ENCODE measurements around the gene HOXC5. TPM values are rescaled to one million over a fixed set of nuclear protein-coding genes. Genes with fewer than 3 reads are reported as not detected.
A peak's percentile ranks its signal among the peaks of the same experiment; 100 is the strongest.

The HOXC5 gene
- polyA plus RNA-seq, 2 of the 4 experiments (the other 2 are of a cell fraction), result 0.41 to 0.98 TPM

DNA sequence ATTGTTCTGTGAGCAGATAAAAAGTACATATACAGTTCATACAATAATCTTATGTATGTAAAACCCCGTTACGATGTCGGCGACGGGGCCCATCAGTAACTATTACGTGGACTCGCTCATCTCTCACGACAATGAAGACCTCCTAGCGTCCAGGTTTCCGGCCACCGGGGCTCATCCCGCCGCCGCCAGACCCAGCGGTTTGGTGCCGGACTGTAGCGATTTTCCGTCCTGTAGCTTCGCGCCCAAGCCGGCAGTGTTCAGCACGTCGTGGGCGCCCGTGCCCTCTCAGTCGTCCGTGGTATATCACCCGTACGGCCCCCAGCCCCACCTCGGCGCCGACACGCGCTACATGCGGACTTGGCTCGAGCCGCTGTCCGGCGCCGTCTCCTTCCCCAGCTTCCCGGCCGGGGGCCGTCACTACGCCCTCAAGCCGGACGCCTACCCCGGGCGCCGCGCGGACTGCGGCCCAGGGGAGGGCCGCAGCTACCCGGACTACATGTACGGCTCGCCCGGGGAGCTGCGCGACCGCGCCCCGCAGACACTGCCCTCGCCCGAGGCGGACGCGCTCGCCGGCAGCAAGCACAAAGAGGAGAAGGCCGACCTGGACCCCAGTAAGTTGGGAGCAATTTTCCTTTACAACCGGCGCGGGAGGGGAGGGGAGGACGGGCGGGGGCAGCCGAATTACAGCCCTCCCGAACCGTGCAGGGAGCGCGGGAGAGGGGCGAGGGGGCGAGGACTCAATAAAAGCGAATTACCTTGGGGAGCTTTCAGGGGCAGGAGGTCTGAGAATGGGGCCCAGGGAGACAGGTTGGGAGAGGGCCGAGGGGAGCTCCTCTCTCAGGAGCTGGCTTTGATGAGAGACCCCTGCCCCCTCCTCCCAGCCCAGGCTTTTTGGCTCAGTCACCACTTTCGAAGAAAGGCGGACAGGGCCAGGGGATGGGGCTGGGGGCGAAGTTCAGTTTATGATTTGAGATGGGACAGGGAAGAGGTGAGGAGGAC, 32.4 kb upstream of the HOXC5 start, which contains the start of gene HOXC9 (continued):
- TF ChIP-seq EP300 (IDR thresholded peaks at IDR 0.05) (no peak), CBX2 (IDR thresholded peaks at IDR 0.05; ENCODE audit: borderline replicate concordance, low read depth) (no peak), HOXB13 (CRISPR knock-in tag; IDR thresholded peaks at IDR 0.05; ENCODE audit: low read depth) (no peak), RARB (CRISPR knock-in tag; IDR thresholded peaks at IDR 0.05) (no peak), TFCP2L1 (CRISPR knock-in tag; IDR thresholded peaks at IDR 0.05) (no peak), CHD2 (IDR thresholded peaks at IDR 0.05; ENCODE audit: low read length, partially characterized antibody) (no peak), NPAS2 (CRISPR knock-in tag; IDR thresholded peaks at IDR 0.05; ENCODE audit: borderline replicate concordance) (no peak), MAFK (IDR thresholded peaks at IDR 0.05; ENCODE audit: partially characterized antibody) (no peak)
- TF ChIP-seq, protein P1, sequence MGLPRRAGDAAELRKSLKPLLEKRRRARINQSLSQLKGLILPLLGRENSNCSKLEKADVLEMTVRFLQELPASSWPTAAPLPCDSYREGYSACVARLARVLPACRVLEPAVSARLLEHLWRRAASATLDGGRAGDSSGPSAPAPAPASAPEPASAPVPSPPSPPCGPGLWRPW (IDR thresholded peaks at IDR 0.05), result no peak
- TF ChIP-seq, protein P2, sequence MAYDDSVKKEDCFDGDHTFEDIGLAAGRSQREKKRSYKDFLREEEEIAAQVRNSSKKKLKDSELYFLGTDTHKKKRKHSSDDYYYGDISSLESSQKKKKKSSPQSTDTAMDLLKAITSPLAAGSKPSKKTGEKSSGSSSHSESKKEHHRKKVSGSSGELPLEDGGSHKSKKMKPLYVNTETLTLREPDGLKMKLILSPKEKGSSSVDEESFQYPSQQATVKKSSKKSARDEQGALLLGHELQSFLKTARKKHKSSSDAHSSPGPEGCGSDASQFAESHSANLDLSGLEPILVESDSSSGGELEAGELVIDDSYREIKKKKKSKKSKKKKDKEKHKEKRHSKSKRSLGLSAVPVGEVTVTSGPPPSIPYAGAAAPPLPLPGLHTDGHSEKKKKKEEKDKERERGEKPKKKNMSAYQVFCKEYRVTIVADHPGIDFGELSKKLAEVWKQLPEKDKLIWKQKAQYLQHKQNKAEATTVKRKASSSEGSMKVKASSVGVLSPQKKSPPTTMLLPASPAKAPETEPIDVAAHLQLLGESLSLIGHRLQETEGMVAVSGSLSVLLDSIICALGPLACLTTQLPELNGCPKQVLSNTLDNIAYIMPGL (CRISPR knock-in tag; IDR thresholded peaks at IDR 0.05; ENCODE audit: borderline replicate concordance), result peak; percentile 63

DNA sequence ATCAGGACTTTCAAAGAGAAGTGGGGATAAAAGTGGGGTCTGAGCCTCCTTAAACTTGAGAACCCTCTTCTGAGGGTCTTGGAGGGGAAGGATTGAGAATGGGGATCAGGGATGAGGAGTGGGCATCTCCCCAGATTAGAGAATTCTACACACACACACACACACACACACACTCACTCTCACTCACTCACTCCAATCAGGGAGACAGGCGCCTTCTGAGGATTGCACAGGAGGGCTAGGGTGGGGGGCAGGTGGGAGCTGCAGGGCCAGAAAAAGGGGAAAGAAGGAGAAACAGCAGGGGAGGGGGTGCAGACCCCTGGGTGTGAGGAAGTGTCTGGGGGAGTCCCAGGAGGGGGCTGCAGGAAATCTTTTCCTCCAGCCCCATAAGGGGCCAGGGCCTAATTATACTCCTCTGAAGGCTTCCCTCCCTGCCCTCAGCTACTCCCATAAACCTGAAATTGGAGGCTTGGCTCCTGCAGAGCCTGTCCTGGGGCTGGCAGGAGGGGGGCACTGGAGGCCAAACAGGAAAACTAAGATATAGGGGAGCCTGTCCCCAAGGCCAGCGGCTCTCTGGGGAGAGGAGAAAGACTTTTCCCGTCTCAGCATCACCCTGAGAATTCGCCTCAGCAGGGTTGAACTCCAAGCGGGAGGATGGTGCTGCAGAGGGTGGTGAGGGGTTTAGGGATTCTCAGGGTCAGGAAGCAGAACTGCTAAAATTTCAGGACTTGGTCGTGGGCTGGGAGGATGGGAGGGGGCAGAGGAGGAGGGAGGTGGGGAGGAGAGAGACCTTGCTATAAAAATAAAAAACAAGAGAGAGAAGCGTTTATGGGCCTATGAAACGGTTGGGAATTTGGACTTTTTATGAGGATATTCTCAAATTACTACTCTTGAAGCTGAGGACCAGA, 31.3 kb upstream of the HOXC5 start:
- no peak for ATAC-seq

More for the DNA sequence above, 31.3 kb upstream of the HOXC5 start:
- peak overlapping the region; percentile 93 to 96; a peak in 5 of 6 replicates for H3K27ac ChIP-seq
- ChIA-PET POLR2A (interaction anchor here (2.2 kb wide), 1 partner anchor 16 kb away, joined by 18 read pairs; no protein-coding TSS in a partner anchor), CTCF (interaction anchor here (0.8 to 28.7 kb wide), 16 partner anchors 10 to 254 kb away, joined by 3 to 1074 read pairs (median 10); partner anchors contain the start of genes HOXC10, HOXC5, HOXC6 and SMUG1)
- no peak for DNase-seq (ENCODE audit: low read depth in 1 of 2, low spot score in 1 of 2)
- TF ChIP-seq HOXA7 (CRISPR knock-in tag; IDR thresholded peaks at IDR 0.05), result no peak
- TF ChIP-seq, protein P3, sequence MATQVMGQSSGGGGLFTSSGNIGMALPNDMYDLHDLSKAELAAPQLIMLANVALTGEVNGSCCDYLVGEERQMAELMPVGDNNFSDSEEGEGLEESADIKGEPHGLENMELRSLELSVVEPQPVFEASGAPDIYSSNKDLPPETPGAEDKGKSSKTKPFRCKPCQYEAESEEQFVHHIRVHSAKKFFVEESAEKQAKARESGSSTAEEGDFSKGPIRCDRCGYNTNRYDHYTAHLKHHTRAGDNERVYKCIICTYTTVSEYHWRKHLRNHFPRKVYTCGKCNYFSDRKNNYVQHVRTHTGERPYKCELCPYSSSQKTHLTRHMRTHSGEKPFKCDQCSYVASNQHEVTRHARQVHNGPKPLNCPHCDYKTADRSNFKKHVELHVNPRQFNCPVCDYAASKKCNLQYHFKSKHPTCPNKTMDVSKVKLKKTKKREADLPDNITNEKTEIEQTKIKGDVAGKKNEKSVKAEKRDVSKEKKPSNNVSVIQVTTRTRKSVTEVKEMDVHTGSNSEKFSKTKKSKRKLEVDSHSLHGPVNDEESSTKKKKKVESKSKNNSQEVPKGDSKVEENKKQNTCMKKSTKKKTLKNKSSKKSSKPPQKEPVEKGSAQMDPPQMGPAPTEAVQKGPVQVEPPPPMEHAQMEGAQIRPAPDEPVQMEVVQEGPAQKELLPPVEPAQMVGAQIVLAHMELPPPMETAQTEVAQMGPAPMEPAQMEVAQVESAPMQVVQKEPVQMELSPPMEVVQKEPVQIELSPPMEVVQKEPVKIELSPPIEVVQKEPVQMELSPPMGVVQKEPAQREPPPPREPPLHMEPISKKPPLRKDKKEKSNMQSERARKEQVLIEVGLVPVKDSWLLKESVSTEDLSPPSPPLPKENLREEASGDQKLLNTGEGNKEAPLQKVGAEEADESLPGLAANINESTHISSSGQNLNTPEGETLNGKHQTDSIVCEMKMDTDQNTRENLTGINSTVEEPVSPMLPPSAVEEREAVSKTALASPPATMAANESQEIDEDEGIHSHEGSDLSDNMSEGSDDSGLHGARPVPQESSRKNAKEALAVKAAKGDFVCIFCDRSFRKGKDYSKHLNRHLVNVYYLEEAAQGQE (IDR thresholded peaks at IDR 0.05), result no peak
- TF ChIP-seq, protein P2 (CRISPR knock-in tag; IDR thresholded peaks at IDR 0.05; ENCODE audit: borderline replicate concordance), result no peak
- no peak for FAIRE-seq
- H3K4me2 ChIP-seq, result peak overlapping the region; percentile 87
- H3K4me3 ChIP-seq, result peak overlapping the region; percentile 83; the same call in 2 of the 3 replicates
- H3K9me3 ChIP-seq, result no peaks in the 10 kb centered on the region
- peaks cover 13% of the 10 kb centered on the region for H3K4me1 ChIP-seq
- WGBS (ENCODE audit: missing lambda C conversion rate), result 88% methylated on average over 8 of the region's 8 CpGs
